Endothelial cell (in vitro differentiated cells): ENCODE data around the gene APOL6. TPM values are rescaled to one million over a fixed set of nuclear protein-coding genes. Genes with fewer than 3 reads are reported as not detected.
"Not testable (repeated sequence)": the region's sequence is repeated elsewhere in the genome, so short reads cannot be mapped to it uniquely, and the experiment has no call there.

Source experiments
- DNase-seq: peaks from one replicate; pipeline ENCODE4 v3.0.0; 2021; ENCODE audit warnings: low spot score
- H3K27ac Mint-ChIP-seq: one replicate; pipeline ENCODE4 v1.8.0; 2021; ENCODE audit warnings: mixed read lengths, inconsistent platforms; ENCODE audit not compliant: unreplicated experiment
- H3K27me3 Mint-ChIP-seq: one replicate; pipeline ENCODE4 v1.8.0; 2021; ENCODE audit warnings: mild to moderate bottlenecking, moderate library complexity, mixed read lengths, inconsistent platforms; ENCODE audit not compliant: unreplicated experiment
- H3K36me3 Mint-ChIP-seq: one replicate; pipeline ENCODE4 v1.8.0; 2021; ENCODE audit warnings: mild to moderate bottlenecking, low read depth, mixed read lengths, inconsistent platforms; ENCODE audit not compliant: unreplicated experiment
- H3K4me1 Mint-ChIP-seq: one replicate; pipeline ENCODE4 v1.8.0; 2021; ENCODE audit warnings: mild to moderate bottlenecking, mixed read lengths, inconsistent platforms; ENCODE audit not compliant: unreplicated experiment
- H3K4me3 Mint-ChIP-seq: one replicate; pipeline ENCODE4 v1.8.0; 2021; ENCODE audit warnings: mild to moderate bottlenecking, mixed read lengths, inconsistent platforms; ENCODE audit not compliant: unreplicated experiment
- H3K9me3 Mint-ChIP-seq: one replicate; pipeline ENCODE4 v1.8.0; 2021; ENCODE audit warnings: mixed read lengths, inconsistent platforms; ENCODE audit not compliant: unreplicated experiment
- CTCF ChIP-seq: fragments of 200-600 bp; sonication (generic); IDR thresholded peaks from one replicate; pipeline ENCODE4 v1.5.0; 2021; ENCODE audit warnings: antibody characterized with exemption; ENCODE audit not compliant: unreplicated experiment
- total RNA-seq: library from RNA; stranded (reverse); fragmentation: NEBNext Ultra II Directional; extraction: Animal tissue kit (Norgen Biotek cat#: 25700); gene quantifications from one replicate; pipeline ENCODE4 v1.2.1, GENCODE V29; 2021; ENCODE audit not compliant: unreplicated experiment

The APOL6 gene
- total RNA-seq, 1 donor from 2014 or later: 0.23 TPM

- Mint-ChIP-seq H3K4me3 (no peak overlapping the region), H3K27me3 (peaks cover 3% of the 10 kb centered on the region), H3K4me1 (peaks cover 7% of the 10 kb centered on the region), H3K27ac (no peak overlapping the region), H3K36me3 (peaks cover 3% of the 10 kb centered on the region), H3K9me3 (no peaks in the 10 kb centered on the region)
- no peak for DNase-seq
- TF ChIP-seq CTCF: no peak
These were observed 39.2 kb downstream of the APOL6 start for GRCh38 chr22:35687461-35687860.

- Mint-ChIP-seq H3K4me1 (peaks cover 7% of the 10 kb centered on the region), H3K27ac (no peak overlapping the region), H3K27me3 (peaks cover 3% of the 10 kb centered on the region), H3K9me3 (no peaks in the 10 kb centered on the region), H3K36me3 (no peaks in the 10 kb centered on the region), H3K4me3 (peak overlapping the region; percentile 47)
- no peak for DNase-seq
- TF ChIP-seq CTCF: no peak
These were observed 40.8 kb downstream of the APOL6 start for GRCh38 chr22:35688913-35689675.

GRCh38 chr22:35690001-35690400, 41.8 kb downstream of the APOL6 start:
- TF ChIP-seq CTCF: no peak
- Mint-ChIP-seq H3K4me3 (no peak overlapping the region), H3K27me3 (peaks cover 3% of the 10 kb centered on the region), H3K27ac (no peak overlapping the region), H3K36me3 (no peaks in the 10 kb centered on the region), H3K4me1 (peaks cover 7% of the 10 kb centered on the region), H3K9me3 (no peaks in the 10 kb centered on the region)
- no peak for DNase-seq

GRCh38 chr22:35695202-35695601, 47.0 kb downstream of the APOL6 start:
- Mint-ChIP-seq H3K4me3 (no peak overlapping the region), H3K4me1 (peaks cover 2% of the 10 kb centered on the region), H3K27me3 (no peaks in the 10 kb centered on the region), H3K27ac (no peak overlapping the region), H3K36me3 (no peaks in the 10 kb centered on the region), H3K9me3 (no peaks in the 10 kb centered on the region)
- TF ChIP-seq CTCF: no peak
- no peak for DNase-seq

GRCh38 chr22:35697142-35697541, 48.9 kb downstream of the APOL6 start:
- no peaks in the 10 kb centered on the region for H3K27me3 Mint-ChIP-seq
- H3K4me3 Mint-ChIP-seq: no peak overlapping the region
- DNase-seq: no peak
- no peaks in the 10 kb centered on the region for H3K9me3 Mint-ChIP-seq
- H3K4me1 Mint-ChIP-seq: no peaks in the 10 kb centered on the region
- TF ChIP-seq CTCF: no peak
- H3K27ac Mint-ChIP-seq: no peak overlapping the region
- no peaks in the 10 kb centered on the region for H3K36me3 Mint-ChIP-seq

- not testable (repeated sequence) for H3K9me3 Mint-ChIP-seq, H3K27me3 Mint-ChIP-seq, H3K4me3 Mint-ChIP-seq, H3K27ac Mint-ChIP-seq, H3K4me1 Mint-ChIP-seq, H3K36me3 Mint-ChIP-seq, DNase-seq
These were observed 51.6 kb downstream of the APOL6 start for GRCh38 chr22:35699852-35700251.
